WTC11 (cell line): ENCODE data around the gene ANKRD33B. TPM values are rescaled to one million over a fixed set of nuclear protein-coding genes. Genes with fewer than 3 reads are reported as not detected.

ENCODE experiments used
- ATAC-seq: fragments of 200-7000 bp; cut with Tn5 transposase; 2 replicates; pipeline ENCODE4 v1.10.0; 2021; ENCODE audit warnings: mild to moderate bottlenecking, moderate library complexity
- CTCF ChIA-PET: fragments of 300-600 bp; sonication (Branson Sonifier 250); formaldehyde crosslinking; loops from one replicate; lab custom pipeline; 2021; ENCODE audit warnings: antibody characterized with exemption; lab: Charles Lee
- POLR2A ChIA-PET: fragments of 350-600 bp; sonication (Branson Sonifier 250); formaldehyde crosslinking; loops from one replicate; lab custom pipeline; 2021; ENCODE audit warnings: antibody characterized with exemption; lab: Charles Lee
- DNase-seq: peaks from one replicate; pipeline ENCODE4 v3.0.0; 2021; ENCODE audit warnings: low spot score
- H3K27ac Mint-ChIP-seq: 2 replicates; pipeline ENCODE4 v1.8.0; 2021; ENCODE audit warnings: mixed read lengths
- H3K27me3 Mint-ChIP-seq: 2 replicates; pipeline ENCODE4 v1.8.0; 2021; ENCODE audit warnings: low read depth, mild to moderate bottlenecking, moderate library complexity, mixed read lengths
- H3K36me3 Mint-ChIP-seq: 2 replicates; pipeline ENCODE4 v1.8.0; 2021; ENCODE audit warnings: mixed read lengths
- H3K4me1 Mint-ChIP-seq: 2 replicates; pipeline ENCODE4 v1.8.0; 2022; ENCODE audit warnings: mixed read lengths
- H3K4me3 Mint-ChIP-seq: 2 replicates; pipeline ENCODE4 v1.8.0; 2021; ENCODE audit warnings: mild to moderate bottlenecking, moderate library complexity, mixed read lengths
- H3K9me3 Mint-ChIP-seq: 2 replicates; pipeline ENCODE4 v1.8.0; 2021; ENCODE audit warnings: mixed read lengths
- ATF1 ChIP-seq: sonication (generic); formaldehyde crosslinking; IDR thresholded peaks from 2 replicates; pipeline ENCODE4 v1.8.1; 2023; ENCODE audit warnings: mild to moderate bottlenecking, moderate library complexity, missing genetic modification reagents
- CBFB ChIP-seq: sonication (generic); formaldehyde crosslinking; IDR thresholded peaks from 2 replicates; pipeline ENCODE4 v1.8.1; 2022; ENCODE audit warnings: mild to moderate bottlenecking, low read depth, missing genetic modification reagents
- ELF4 ChIP-seq: sonication (generic); formaldehyde crosslinking; IDR thresholded peaks from 2 replicates; pipeline ENCODE4 v1.8.1; 2022; ENCODE audit warnings: low read depth, mild to moderate bottlenecking, moderate library complexity, missing genetic modification reagents
- GABPB1 ChIP-seq: sonication (generic); formaldehyde crosslinking; IDR thresholded peaks from 2 replicates; pipeline ENCODE4 v1.8.1; 2023; ENCODE audit warnings: mild to moderate bottlenecking, missing genetic modification reagents
- HMGA2 ChIP-seq: fragments of 250-450 bp; sonication (Bioruptor Pico); IDR thresholded peaks from 2 replicates; pipeline ENCODE4 v1.4.0; 2021; ENCODE audit warnings: mild to moderate bottlenecking, moderate library complexity
- IRF2 ChIP-seq: sonication (generic); formaldehyde crosslinking; IDR thresholded peaks from 2 replicates; pipeline ENCODE4 v1.8.0; 2022; ENCODE audit warnings: low read depth, missing genetic modification reagents, borderline replicate concordance
- JUN ChIP-seq: sonication (generic); formaldehyde crosslinking; IDR thresholded peaks from 2 replicates; pipeline ENCODE4 v1.8.0; 2023; ENCODE audit warnings: mild to moderate bottlenecking, missing genetic modification reagents
- SOX15 ChIP-seq: fragments of 250-450 bp; sonication (Bioruptor Pico); IDR thresholded peaks from 2 replicates; pipeline ENCODE4 v1.9.0; 2021; ENCODE audit warnings: mild to moderate bottlenecking
- TEAD4 ChIP-seq: sonication (generic); formaldehyde crosslinking; IDR thresholded peaks from 2 replicates; pipeline ENCODE4 v1.8.0; 2022; ENCODE audit warnings: mild to moderate bottlenecking, missing genetic modification reagents
- ZNF396 ChIP-seq: fragments of 250-450 bp; sonication (Bioruptor Pico); IDR thresholded peaks from 2 replicates; pipeline ENCODE4 v1.8.0; 2021; ENCODE audit warnings: mild to moderate bottlenecking, moderate library complexity, borderline replicate concordance
- ZNF416 ChIP-seq: fragments of 250-450 bp; sonication (Bioruptor Pico); IDR thresholded peaks from 2 replicates; pipeline ENCODE4 v1.9.0; 2021; ENCODE audit warnings: mild to moderate bottlenecking, inconsistent platforms
- total RNA-seq: library from RNA; stranded (reverse); gene quantifications from 3 replicates; pipeline ENCODE4 v1.2.3, GENCODE V29; 2021
- TF ChIP-seq, protein P1 (sequence below): sonication (generic); formaldehyde crosslinking; IDR thresholded peaks from 2 replicates; pipeline ENCODE4 v1.8.0; 2022; ENCODE audit warnings: mild to moderate bottlenecking, missing genetic modification reagents
- TF ChIP-seq, protein P2 (sequence below): sonication (generic); formaldehyde crosslinking; IDR thresholded peaks from 2 replicates; pipeline ENCODE4 v1.8.0; 2022; ENCODE audit warnings: mild to moderate bottlenecking, missing genetic modification reagents
- TF ChIP-seq, protein P3 (sequence below): fragments of 250-450 bp; sonication (Bioruptor Pico); IDR thresholded peaks from 2 replicates; pipeline ENCODE4 v2.1.2; 2022; ENCODE audit warnings: mild to moderate bottlenecking, moderate library complexity
- TF ChIP-seq, protein P4 (sequence below): sonication (generic); formaldehyde crosslinking; IDR thresholded peaks from 2 replicates; pipeline ENCODE4 v1.8.0; 2023; ENCODE audit warnings: missing genetic modification reagents, mild to moderate bottlenecking, borderline replicate concordance
- TF ChIP-seq, protein P5 (sequence below): fragments of 250-450 bp; sonication (Bioruptor Pico); IDR thresholded peaks from 2 replicates; pipeline ENCODE4 v1.9.0; 2021; ENCODE audit warnings: moderate library complexity, mild to moderate bottlenecking, inconsistent platforms, borderline replicate concordance
- TF ChIP-seq, protein P6 (sequence below): fragments of 200-600 bp; IDR thresholded peaks from 2 replicates; pipeline ENCODE4 v1.8.0; 2022; ENCODE audit warnings: antibody characterized with exemption
- TF ChIP-seq, protein P7 (sequence below): sonication (generic); formaldehyde crosslinking; IDR thresholded peaks from 2 replicates; pipeline ENCODE4 v1.8.0; 2023; ENCODE audit warnings: mild to moderate bottlenecking, missing genetic modification reagents

Gene ANKRD33B
- total RNA-seq, 1 experiment from 2014 or later: 9.2 TPM

DNA sequence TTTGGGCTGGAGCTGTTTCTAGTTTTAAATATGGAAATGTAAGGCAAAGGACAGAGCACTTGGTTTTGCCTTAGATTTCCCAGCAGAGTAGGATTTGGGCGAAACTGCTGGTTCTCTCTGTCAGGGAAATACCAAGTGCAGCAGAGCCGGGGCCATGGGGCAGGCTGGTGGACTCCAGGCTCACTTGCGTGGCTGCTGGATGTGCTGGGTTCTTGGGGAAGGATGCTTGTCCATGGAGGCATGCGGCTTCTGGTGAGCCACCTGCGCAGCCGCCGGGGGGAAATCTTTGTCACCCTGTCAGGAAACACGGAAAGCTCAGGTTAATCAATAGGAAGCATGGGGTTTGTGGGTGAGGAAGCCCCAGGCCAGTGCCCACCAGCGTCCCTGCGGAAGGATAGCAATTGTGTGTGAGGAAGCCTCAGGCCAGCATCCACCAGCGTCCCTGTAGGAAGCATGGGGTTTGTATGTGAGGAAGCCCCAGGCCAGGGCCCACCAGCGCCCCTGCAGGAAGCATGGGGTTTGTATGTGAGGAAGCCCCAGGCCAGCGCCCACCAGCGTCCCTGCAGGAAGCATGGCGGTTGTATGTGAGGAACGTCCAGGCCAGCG lies 117.1 kb downstream of the ANKRD33B start:
- DNase-seq (no peak), ATAC-seq (no peak)
- POLR2A ChIA-PET: no interaction called here
- Mint-ChIP-seq H3K27ac (no peak overlapping the region), H3K4me1 (peaks cover 15% of the 10 kb centered on the region), H3K4me3 (no peak overlapping the region), H3K27me3 (no peaks in the 10 kb centered on the region; the same call in 1 of the 2 replicates), H3K9me3 (peaks cover 8% of the 10 kb centered on the region), H3K36me3 (peaks cover 22% of the 10 kb centered on the region)
- CTCF ChIA-PET: interaction anchor here (2.7 kb wide), 1 partner anchor 8 kb away, joined by 9 read pairs; no protein-coding TSS in a partner anchor
- no peak for TF ChIP-seq SOX15
- TF ChIP-seq, protein P1, sequence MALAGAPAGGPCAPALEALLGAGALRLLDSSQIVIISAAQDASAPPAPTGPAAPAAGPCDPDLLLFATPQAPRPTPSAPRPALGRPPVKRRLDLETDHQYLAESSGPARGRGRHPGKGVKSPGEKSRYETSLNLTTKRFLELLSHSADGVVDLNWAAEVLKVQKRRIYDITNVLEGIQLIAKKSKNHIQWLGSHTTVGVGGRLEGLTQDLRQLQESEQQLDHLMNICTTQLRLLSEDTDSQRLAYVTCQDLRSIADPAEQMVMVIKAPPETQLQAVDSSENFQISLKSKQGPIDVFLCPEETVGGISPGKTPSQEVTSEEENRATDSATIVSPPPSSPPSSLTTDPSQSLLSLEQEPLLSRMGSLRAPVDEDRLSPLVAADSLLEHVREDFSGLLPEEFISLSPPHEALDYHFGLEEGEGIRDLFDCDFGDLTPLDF: no peak
- TF ChIP-seq CBFB (CRISPR knock-in tag): no peak
- TF ChIP-seq ZNF396: no peak
- TF ChIP-seq JUN (CRISPR knock-in tag): no peak
- TF ChIP-seq ELF4 (CRISPR knock-in tag): no peak
- TF ChIP-seq, protein P2, sequence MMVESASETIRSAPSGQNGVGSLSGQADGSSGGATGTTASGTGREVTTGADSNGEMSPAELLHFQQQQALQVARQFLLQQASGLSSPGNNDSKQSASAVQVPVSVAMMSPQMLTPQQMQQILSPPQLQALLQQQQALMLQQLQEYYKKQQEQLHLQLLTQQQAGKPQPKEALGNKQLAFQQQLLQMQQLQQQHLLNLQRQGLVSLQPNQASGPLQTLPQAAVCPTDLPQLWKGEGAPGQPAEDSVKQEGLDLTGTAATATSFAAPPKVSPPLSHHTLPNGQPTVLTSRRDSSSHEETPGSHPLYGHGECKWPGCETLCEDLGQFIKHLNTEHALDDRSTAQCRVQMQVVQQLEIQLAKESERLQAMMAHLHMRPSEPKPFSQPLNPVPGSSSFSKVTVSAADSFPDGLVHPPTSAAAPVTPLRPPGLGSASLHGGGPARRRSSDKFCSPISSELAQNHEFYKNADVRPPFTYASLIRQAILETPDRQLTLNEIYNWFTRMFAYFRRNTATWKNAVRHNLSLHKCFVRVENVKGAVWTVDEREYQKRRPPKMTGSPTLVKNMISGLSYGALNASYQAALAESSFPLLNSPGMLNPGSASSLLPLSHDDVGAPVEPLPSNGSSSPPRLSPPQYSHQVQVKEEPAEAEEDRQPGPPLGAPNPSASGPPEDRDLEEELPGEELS: no peak
- TF ChIP-seq ZNF416 (CRISPR knock-in tag): no peak
- TF ChIP-seq TEAD4: no peak
- TF ChIP-seq, protein P3, sequence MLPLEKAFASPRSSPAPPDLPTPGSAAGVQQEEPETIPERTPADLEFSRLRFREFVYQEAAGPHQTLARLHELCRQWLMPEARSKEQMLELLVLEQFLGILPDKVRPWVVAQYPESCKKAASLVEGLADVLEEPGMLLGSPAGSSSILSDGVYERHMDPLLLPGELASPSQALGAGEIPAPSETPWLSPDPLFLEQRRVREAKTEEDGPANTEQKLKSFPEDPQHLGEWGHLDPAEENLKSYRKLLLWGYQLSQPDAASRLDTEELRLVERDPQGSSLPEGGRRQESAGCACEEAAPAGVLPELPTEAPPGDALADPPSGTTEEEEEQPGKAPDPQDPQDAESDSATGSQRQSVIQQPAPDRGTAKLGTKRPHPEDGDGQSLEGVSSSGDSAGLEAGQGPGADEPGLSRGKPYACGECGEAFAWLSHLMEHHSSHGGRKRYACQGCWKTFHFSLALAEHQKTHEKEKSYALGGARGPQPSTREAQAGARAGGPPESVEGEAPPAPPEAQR: no peak

DNA sequence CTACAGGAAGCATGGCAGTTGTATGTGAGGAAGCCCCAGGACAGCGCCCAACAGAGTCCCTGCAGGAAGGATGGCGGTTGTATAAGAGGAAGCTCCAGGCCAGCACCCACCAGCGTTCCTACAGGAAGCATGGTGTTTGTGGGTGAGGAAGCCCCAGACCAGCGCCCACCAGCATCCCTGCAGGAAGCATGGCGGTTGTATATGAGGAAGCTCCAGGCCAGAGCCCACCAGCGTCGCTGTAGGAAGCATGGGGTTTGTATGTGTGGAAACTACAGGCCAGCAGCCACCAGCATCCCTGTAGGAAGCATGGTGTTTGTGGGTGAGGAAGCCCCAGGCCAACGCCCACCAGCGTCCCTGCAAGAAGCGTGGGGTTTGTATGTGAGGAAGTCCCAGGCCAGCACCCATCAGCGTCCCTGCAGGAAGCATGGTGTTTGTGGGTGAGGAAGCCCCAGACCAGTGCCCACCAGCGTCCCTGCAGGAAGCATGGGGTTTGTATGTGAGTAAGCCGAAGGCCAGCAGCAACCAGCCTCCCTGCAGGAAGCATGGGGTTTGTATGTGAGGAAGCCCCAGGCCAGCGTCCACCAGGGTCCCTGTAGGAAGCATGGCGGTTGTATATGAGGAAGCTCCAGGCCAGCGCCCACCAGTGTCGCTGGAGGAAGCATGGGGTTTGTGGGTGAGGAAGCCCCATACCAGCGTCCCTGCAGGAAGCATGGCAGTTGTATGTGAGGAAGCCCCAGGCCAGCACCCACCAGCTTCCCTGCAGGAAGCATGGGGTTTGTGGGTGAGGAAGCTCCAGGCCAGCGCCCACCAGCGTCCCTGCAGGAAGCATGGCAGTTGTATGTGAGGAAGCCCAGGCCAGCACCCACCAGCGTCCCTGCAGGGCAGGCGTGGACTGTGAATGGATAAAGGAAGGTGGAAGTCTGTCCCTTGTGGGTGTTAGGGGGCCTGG lies 118.1 kb downstream of the ANKRD33B start:
- H3K27me3 Mint-ChIP-seq: no peaks in the 10 kb centered on the region; the same call in 1 of the 2 replicates
- H3K36me3 Mint-ChIP-seq: peaks cover 29% of the 10 kb centered on the region
- H3K4me3 Mint-ChIP-seq: no peak overlapping the region
- no peak overlapping the region for H3K27ac Mint-ChIP-seq
- ChIA-PET CTCF (no interaction called here), POLR2A (no interaction called here)
- peaks cover 20% of the 10 kb centered on the region for H3K4me1 Mint-ChIP-seq
- ATAC-seq (no peak), DNase-seq (no peak)
- peaks cover 15% of the 10 kb centered on the region for H3K9me3 Mint-ChIP-seq
- no peak for TF ChIP-seq HMGA2 (CRISPR knock-in tag)
- TF ChIP-seq, protein P4, sequence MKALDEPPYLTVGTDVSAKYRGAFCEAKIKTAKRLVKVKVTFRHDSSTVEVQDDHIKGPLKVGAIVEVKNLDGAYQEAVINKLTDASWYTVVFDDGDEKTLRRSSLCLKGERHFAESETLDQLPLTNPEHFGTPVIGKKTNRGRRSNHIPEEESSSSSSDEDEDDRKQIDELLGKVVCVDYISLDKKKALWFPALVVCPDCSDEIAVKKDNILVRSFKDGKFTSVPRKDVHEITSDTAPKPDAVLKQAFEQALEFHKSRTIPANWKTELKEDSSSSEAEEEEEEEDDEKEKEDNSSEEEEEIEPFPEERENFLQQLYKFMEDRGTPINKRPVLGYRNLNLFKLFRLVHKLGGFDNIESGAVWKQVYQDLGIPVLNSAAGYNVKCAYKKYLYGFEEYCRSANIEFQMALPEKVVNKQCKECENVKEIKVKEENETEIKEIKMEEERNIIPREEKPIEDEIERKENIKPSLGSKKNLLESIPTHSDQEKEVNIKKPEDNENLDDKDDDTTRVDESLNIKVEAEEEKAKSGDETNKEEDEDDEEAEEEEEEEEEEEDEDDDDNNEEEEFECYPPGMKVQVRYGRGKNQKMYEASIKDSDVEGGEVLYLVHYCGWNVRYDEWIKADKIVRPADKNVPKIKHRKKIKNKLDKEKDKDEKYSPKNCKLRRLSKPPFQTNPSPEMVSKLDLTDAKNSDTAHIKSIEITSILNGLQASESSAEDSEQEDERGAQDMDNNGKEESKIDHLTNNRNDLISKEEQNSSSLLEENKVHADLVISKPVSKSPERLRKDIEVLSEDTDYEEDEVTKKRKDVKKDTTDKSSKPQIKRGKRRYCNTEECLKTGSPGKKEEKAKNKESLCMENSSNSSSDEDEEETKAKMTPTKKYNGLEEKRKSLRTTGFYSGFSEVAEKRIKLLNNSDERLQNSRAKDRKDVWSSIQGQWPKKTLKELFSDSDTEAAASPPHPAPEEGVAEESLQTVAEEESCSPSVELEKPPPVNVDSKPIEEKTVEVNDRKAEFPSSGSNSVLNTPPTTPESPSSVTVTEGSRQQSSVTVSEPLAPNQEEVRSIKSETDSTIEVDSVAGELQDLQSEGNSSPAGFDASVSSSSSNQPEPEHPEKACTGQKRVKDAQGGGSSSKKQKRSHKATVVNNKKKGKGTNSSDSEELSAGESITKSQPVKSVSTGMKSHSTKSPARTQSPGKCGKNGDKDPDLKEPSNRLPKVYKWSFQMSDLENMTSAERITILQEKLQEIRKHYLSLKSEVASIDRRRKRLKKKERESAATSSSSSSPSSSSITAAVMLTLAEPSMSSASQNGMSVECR (CRISPR knock-in tag): no peak
- TF ChIP-seq IRF2 (CRISPR knock-in tag): no peak
- TF ChIP-seq, protein P5, sequence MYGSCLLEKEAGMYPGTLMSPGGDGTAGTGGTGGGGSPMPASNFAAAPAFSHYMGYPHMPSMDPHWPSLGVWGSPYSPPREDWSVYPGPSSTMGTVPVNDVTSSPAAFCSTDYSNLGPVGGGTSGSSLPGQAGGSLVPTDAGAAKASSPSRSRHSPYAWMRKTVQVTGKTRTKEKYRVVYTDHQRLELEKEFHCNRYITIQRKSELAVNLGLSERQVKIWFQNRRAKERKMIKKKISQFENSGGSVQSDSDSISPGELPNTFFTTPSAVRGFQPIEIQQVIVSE (CRISPR knock-in tag): no peak
- no peak for TF ChIP-seq GABPB1 (CRISPR knock-in tag)
- TF ChIP-seq, protein P6, sequence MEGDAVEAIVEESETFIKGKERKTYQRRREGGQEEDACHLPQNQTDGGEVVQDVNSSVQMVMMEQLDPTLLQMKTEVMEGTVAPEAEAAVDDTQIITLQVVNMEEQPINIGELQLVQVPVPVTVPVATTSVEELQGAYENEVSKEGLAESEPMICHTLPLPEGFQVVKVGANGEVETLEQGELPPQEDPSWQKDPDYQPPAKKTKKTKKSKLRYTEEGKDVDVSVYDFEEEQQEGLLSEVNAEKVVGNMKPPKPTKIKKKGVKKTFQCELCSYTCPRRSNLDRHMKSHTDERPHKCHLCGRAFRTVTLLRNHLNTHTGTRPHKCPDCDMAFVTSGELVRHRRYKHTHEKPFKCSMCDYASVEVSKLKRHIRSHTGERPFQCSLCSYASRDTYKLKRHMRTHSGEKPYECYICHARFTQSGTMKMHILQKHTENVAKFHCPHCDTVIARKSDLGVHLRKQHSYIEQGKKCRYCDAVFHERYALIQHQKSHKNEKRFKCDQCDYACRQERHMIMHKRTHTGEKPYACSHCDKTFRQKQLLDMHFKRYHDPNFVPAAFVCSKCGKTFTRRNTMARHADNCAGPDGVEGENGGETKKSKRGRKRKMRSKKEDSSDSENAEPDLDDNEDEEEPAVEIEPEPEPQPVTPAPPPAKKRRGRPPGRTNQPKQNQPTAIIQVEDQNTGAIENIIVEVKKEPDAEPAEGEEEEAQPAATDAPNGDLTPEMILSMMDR: no peak
- TF ChIP-seq, protein P7, sequence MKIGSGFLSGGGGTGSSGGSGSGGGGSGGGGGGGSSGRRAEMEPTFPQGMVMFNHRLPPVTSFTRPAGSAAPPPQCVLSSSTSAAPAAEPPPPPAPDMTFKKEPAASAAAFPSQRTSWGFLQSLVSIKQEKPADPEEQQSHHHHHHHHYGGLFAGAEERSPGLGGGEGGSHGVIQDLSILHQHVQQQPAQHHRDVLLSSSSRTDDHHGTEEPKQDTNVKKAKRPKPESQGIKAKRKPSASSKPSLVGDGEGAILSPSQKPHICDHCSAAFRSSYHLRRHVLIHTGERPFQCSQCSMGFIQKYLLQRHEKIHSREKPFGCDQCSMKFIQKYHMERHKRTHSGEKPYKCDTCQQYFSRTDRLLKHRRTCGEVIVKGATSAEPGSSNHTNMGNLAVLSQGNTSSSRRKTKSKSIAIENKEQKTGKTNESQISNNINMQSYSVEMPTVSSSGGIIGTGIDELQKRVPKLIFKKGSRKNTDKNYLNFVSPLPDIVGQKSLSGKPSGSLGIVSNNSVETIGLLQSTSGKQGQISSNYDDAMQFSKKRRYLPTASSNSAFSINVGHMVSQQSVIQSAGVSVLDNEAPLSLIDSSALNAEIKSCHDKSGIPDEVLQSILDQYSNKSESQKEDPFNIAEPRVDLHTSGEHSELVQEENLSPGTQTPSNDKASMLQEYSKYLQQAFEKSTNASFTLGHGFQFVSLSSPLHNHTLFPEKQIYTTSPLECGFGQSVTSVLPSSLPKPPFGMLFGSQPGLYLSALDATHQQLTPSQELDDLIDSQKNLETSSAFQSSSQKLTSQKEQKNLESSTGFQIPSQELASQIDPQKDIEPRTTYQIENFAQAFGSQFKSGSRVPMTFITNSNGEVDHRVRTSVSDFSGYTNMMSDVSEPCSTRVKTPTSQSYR (CRISPR knock-in tag): no peak
- TF ChIP-seq ATF1 (CRISPR knock-in tag): no peak
